ENCODE results near the gene WDR88. TPM values are rescaled to one million over a fixed set of nuclear protein-coding genes. Genes with fewer than 3 reads are reported as not detected.
"Not testable (repeated sequence)": the region's sequence is repeated elsewhere in the genome, so short reads cannot be mapped to it uniquely, and the experiment has no call there.

Gene WDR88
- total and polyA plus RNA-seq, 8 donors = not detected

- WGBS, 5 donors = 58 to 90% (median 82%) methylated on average over 4 of the region's 4 CpGs
- Histone ChIP-seq H3K4me1 (no peaks in the 10 kb centered on the region), H3K36me3 (no peaks in the 10 kb centered on the region), H3K4me3 (no peak overlapping the region), H3K27ac (no peak overlapping the region), H3K9me3 (no peaks in the 10 kb centered on the region), H3K27me3 (no peaks in the 10 kb centered on the region)
- no peak for TF ChIP-seq POLR2A (IDR thresholded peaks at IDR 0.05)
- no peak for TF ChIP-seq EP300 (IDR thresholded peaks at IDR 0.05)
- TF ChIP-seq CTCF (IDR thresholded peaks at IDR 0.05) = no peak
- no peak for TF ChIP-seq POLR2AphosphoS5 (IDR thresholded peaks at IDR 0.05)
- no peak for DNase-seq
- intact Hi-C loops (cut with DNase I; ENCODE audit: low total_unique reads) = no loop called here
Measured at GRCh38 chr19:33161201-33161600, 29.3 kb downstream of the WDR88 start.

GRCh38 chr19:33163481-33163880, 31.6 kb downstream of the WDR88 start:
- peaks cover 0 to 11% (median 3%) of the 10 kb centered on the region in 4 donors for H3K9me3 ChIP-seq
- no peak overlapping the region for H3K4me3 ChIP-seq
- DNase-seq = no peak
- H3K27ac ChIP-seq = no peak overlapping the region
- WGBS, 5 donors = 84 to 94% (median 92%) methylated on average over 6 of the region's 6 CpGs
- H3K4me1 ChIP-seq = no peaks in the 10 kb centered on the region
- no peak for TF ChIP-seq CTCF (IDR thresholded peaks at IDR 0.05)
- TF ChIP-seq EP300 (IDR thresholded peaks at IDR 0.05) = no peak
- no peak for TF ChIP-seq POLR2AphosphoS5 (IDR thresholded peaks at IDR 0.05)
- no peak for TF ChIP-seq POLR2A (IDR thresholded peaks at IDR 0.05)
- no peaks in the 10 kb centered on the region for H3K36me3 ChIP-seq
- intact Hi-C loops (cut with DNase I; ENCODE audit: low total_unique reads) = no loop called here
- no peaks in the 10 kb centered on the region for H3K27me3 ChIP-seq

GRCh38 chr19:33166037-33166436, 34.1 kb downstream of the WDR88 start:
- intact Hi-C loops (cut with DNase I; ENCODE audit: low total_unique reads); H3K27me3 ChIP-seq; H3K4me3 ChIP-seq; DNase-seq; H3K4me1 ChIP-seq; H3K27ac ChIP-seq; H3K36me3 ChIP-seq: not testable (repeated sequence)
- H3K9me3 ChIP-seq = peaks cover 0 to 11% (median 3%) of the 10 kb centered on the region in 4 donors
- WGBS, 5 donors = 65 to 73% (median 70%) methylated on average over 6 of the region's 6 CpGs

GRCh38 chr19:33167438-33167837, 35.5 kb downstream of the WDR88 start:
- intact Hi-C loops (cut with DNase I; ENCODE audit: low total_unique reads) = no loop called here
- peaks cover 0 to 11% (median 3%) of the 10 kb centered on the region in 4 donors for H3K9me3 ChIP-seq
- TF ChIP-seq POLR2A (IDR thresholded peaks at IDR 0.05) = no peak
- TF ChIP-seq EP300 (IDR thresholded peaks at IDR 0.05) = no peak
- no peak for TF ChIP-seq CTCF (IDR thresholded peaks at IDR 0.05)
- TF ChIP-seq POLR2AphosphoS5 (IDR thresholded peaks at IDR 0.05) = no peak
- H3K36me3 ChIP-seq = no peaks in the 10 kb centered on the region
- DNase-seq = no peak
- no peak overlapping the region for H3K27ac ChIP-seq
- no peaks in the 10 kb centered on the region for H3K4me1 ChIP-seq
- WGBS, 5 donors = 89 to 100% (median 96%) methylated on average over 1 of the region's 1 CpG
- no peak overlapping the region for H3K4me3 ChIP-seq
- no peaks in the 10 kb centered on the region for H3K27me3 ChIP-seq

GRCh38 chr19:33168528-33168927, 36.6 kb downstream of the WDR88 start:
- TF ChIP-seq POLR2A (IDR thresholded peaks at IDR 0.05) (no peak), POLR2AphosphoS5 (IDR thresholded peaks at IDR 0.05) (no peak), EP300 (IDR thresholded peaks at IDR 0.05) (no peak), CTCF (IDR thresholded peaks at IDR 0.05) (no peak)
- no peak for DNase-seq
- peaks cover 0 to 11% (median 3%) of the 10 kb centered on the region in 4 donors for H3K9me3 ChIP-seq
- 89 to 96% (median 94%) methylated on average over 1 of the region's 1 CpG for whole genome bisulfite sequencing, 5 donors
- no peaks in the 10 kb centered on the region for H3K36me3 ChIP-seq
- H3K4me1 ChIP-seq = peaks cover 0 to 7% (median 2%) of the 10 kb centered on the region in 4 donors
- H3K27me3 ChIP-seq = no peaks in the 10 kb centered on the region
- intact Hi-C loops (cut with DNase I; ENCODE audit: low total_unique reads) = no loop called here
- no peak overlapping the region for H3K27ac ChIP-seq
- H3K4me3 ChIP-seq = no peak overlapping the region
